ENCODE measurements around the gene ARL16.
"Not testable (repeated sequence)": the region's sequence is repeated elsewhere in the genome, so short reads cannot be mapped to it uniquely, and the experiment has no call there.

Gene ARL16

GRCh38 chr17:81680150-81680549, 3.4 kb downstream of the ARL16 start:
- Histone ChIP-seq H4K20me1 (ENCODE audit: insufficient read depth, low read length) (no peaks in the 10 kb centered on the region), H3K4me2 (ENCODE audit: low read depth, low read length) (no peak overlapping the region), H3K4me1 (ENCODE audit: low read length) (0 out of 2 replicates have a peak, but pooled peaks cover 9% of the 10 kb centered on the region), H3K79me2 (ENCODE audit: low read length) (peaks cover 34% of the 10 kb centered on the region), H3K9me3 (replicated peaks; ENCODE audit: insufficient read depth, low read length) (no peaks in the 10 kb centered on the region), H3K27ac (ENCODE audit: low read length) (no peak overlapping the region), H3K9ac (ENCODE audit: low read length) (no peak overlapping the region), H3K9me2 (replicated peaks; ENCODE audit: insufficient read depth, low read length) (no peaks in the 10 kb centered on the region), H3K4me3 (ENCODE audit: low read length) (no peak overlapping the region), H3F3A (ENCODE audit: insufficient read depth, low read length) (no peaks in the 10 kb centered on the region), H2AFZ (ENCODE audit: low read length) (no peak overlapping the region), H3K27me3 (replicated peaks; ENCODE audit: insufficient read depth, low read length) (no peaks in the 10 kb centered on the region), H3K36me3 (replicated peaks; ENCODE audit: insufficient read depth, low read length) (no peaks in the 10 kb centered on the region)
- no peak for DNase-seq
- TF ChIP-seq EZH2 (optimal IDR thresholded peaks at IDR 0.05; ENCODE audit: low read depth, low read length) = no peak
- no peak for TF ChIP-seq CTCF (IDR thresholded peaks at IDR 0.05; ENCODE audit: low read length)
- TF ChIP-seq EZH2phosphoT487 (IDR thresholded peaks at IDR 0.05; ENCODE audit: low read length) = no peak

- H3K4me1 ChIP-seq (ENCODE audit: low read length) = no peaks in the 10 kb centered on the region
Observed at GRCh38 chr17:81676906-81677305, 6.7 kb downstream of the ARL16 start.

GRCh38 chr17:81675515-81676221, 7.9 kb downstream of the ARL16 start:
- DNase-seq; H4K20me1 ChIP-seq (ENCODE audit: insufficient read depth, low read length); H2AFZ ChIP-seq (ENCODE audit: low read length); H3K27ac ChIP-seq (ENCODE audit: low read length); H3K36me3 ChIP-seq (replicated peaks; ENCODE audit: insufficient read depth, low read length); H3K4me3 ChIP-seq (ENCODE audit: low read length); H3K9me3 ChIP-seq (replicated peaks; ENCODE audit: insufficient read depth, low read length); H3K9me2 ChIP-seq (replicated peaks; ENCODE audit: insufficient read depth, low read length); H3F3A ChIP-seq (ENCODE audit: insufficient read depth, low read length); H3K4me1 ChIP-seq (ENCODE audit: low read length); H3K9ac ChIP-seq (ENCODE audit: low read length); H3K4me2 ChIP-seq (ENCODE audit: low read depth, low read length); H3K27me3 ChIP-seq (replicated peaks; ENCODE audit: insufficient read depth, low read length); H3K79me2 ChIP-seq (ENCODE audit: low read length): not testable (repeated sequence)
- peak; percentile 38 for TF ChIP-seq CTCF (IDR thresholded peaks at IDR 0.05; ENCODE audit: low read length)

More at GRCh38 chr17:81676906-81677305, 6.7 kb downstream of the ARL16 start:
- no peaks in the 10 kb centered on the region for H4K20me1 ChIP-seq (ENCODE audit: insufficient read depth, low read length)
- no peak overlapping the region for H2AFZ ChIP-seq (ENCODE audit: low read length)
- no peaks in the 10 kb centered on the region for H3K9me2 ChIP-seq (replicated peaks; ENCODE audit: insufficient read depth, low read length)
- H3K4me3 ChIP-seq (ENCODE audit: low read length) = no peak overlapping the region
- no peak overlapping the region for H3K4me2 ChIP-seq (ENCODE audit: low read depth, low read length)
- H3K27me3 ChIP-seq (replicated peaks; ENCODE audit: insufficient read depth, low read length) = no peaks in the 10 kb centered on the region
- H3K9me3 ChIP-seq (replicated peaks; ENCODE audit: insufficient read depth, low read length) = no peaks in the 10 kb centered on the region
- H3K79me2 ChIP-seq (ENCODE audit: low read length) = peaks cover 3% of the 10 kb centered on the region
- TF ChIP-seq EZH2 (optimal IDR thresholded peaks at IDR 0.05; ENCODE audit: low read depth, low read length) = no peak
- no peak for TF ChIP-seq EZH2phosphoT487 (IDR thresholded peaks at IDR 0.05; ENCODE audit: low read length)
- no peak overlapping the region for H3K27ac ChIP-seq (ENCODE audit: low read length)
- DNase-seq = no peak
- H3K9ac ChIP-seq (ENCODE audit: low read length) = no peak overlapping the region
- 0 out of 2 replicates have a peak, but pooled peaks cover 4% of the 10 kb centered on the region for H3F3A ChIP-seq (ENCODE audit: insufficient read depth, low read length)
- H3K36me3 ChIP-seq (replicated peaks; ENCODE audit: insufficient read depth, low read length) = no peaks in the 10 kb centered on the region

GRCh38 chr17:81673561-81674258, 9.9 kb downstream of the ARL16 start:
- no peaks in the 10 kb centered on the region for H3K36me3 ChIP-seq (replicated peaks; ENCODE audit: insufficient read depth, low read length)
- 0 out of 2 replicates have a peak, but pooled peaks cover 8% of the 10 kb centered on the region for H3K79me2 ChIP-seq (ENCODE audit: low read length)
- no peak for DNase-seq
- no peaks in the 10 kb centered on the region for H3K9me3 ChIP-seq (replicated peaks; ENCODE audit: insufficient read depth, low read length)
- no peaks in the 10 kb centered on the region for H3K9me2 ChIP-seq (replicated peaks; ENCODE audit: insufficient read depth, low read length)
- no peaks in the 10 kb centered on the region for H4K20me1 ChIP-seq (ENCODE audit: insufficient read depth, low read length)
- no peak overlapping the region for H3K4me2 ChIP-seq (ENCODE audit: low read depth, low read length)
- H3K9ac ChIP-seq (ENCODE audit: low read length) = no peak overlapping the region
- 0 out of 2 replicates have a peak, but pooled peaks cover 4% of the 10 kb centered on the region for H3F3A ChIP-seq (ENCODE audit: insufficient read depth, low read length)
- H3K27me3 ChIP-seq (replicated peaks; ENCODE audit: insufficient read depth, low read length) = no peaks in the 10 kb centered on the region
- H3K27ac ChIP-seq (ENCODE audit: low read length) = no peak overlapping the region
- no peak overlapping the region for H2AFZ ChIP-seq (ENCODE audit: low read length)
- no peaks in the 10 kb centered on the region for H3K4me1 ChIP-seq (ENCODE audit: low read length)
- H3K4me3 ChIP-seq (ENCODE audit: low read length) = no peak overlapping the region
- no peak for TF ChIP-seq EZH2phosphoT487 (IDR thresholded peaks at IDR 0.05; ENCODE audit: low read length)
- TF ChIP-seq CTCF (IDR thresholded peaks at IDR 0.05; ENCODE audit: low read length) = no peak
- TF ChIP-seq EZH2 (optimal IDR thresholded peaks at IDR 0.05; ENCODE audit: low read depth, low read length) = no peak
